Lower lobe of right lung (tissue), 2 donors: Measurements from ENCODE around the gene HSPB2. TPM values are rescaled to one million over a fixed set of nuclear protein-coding genes. Genes with fewer than 3 reads are reported as not detected.

ENCODE experiments used
- ATAC-seq, 2 donors: fragments of 200-7000 bp; cut with Tn5 transposase; one replicate each; pipeline ENCODE4 v1.9.1; 2020 to 2022; ENCODE audit warnings: mild to moderate bottlenecking in 2 of 2, moderate library complexity in 2 of 2
- DNase-seq: peaks from one replicate; pipeline ENCODE4 v3.0.0-alpha.2; 2020
- H3K27ac ChIP-seq: fragments of 200-600 bp; one replicate; pipeline ENCODE4 v1.8.0; 2022
- H3K27me3 ChIP-seq: fragments of 200-600 bp; one replicate; pipeline ENCODE4 v1.8.0; 2022; ENCODE audit warnings: low read depth
- H3K36me3 ChIP-seq: fragments of 200-600 bp; one replicate; pipeline ENCODE4 v1.8.0; 2022; ENCODE audit warnings: mild to moderate bottlenecking
- H3K4me1 ChIP-seq: fragments of 200-600 bp; one replicate; pipeline ENCODE4 v1.8.0; 2022
- H3K4me3 ChIP-seq: fragments of 200-600 bp; one replicate; pipeline ENCODE4 v1.8.0; 2022; ENCODE audit warnings: mild to moderate bottlenecking
- H3K9me3 ChIP-seq: fragments of 200-600 bp; one replicate; pipeline ENCODE4 v1.8.0; 2022
- CTCF ChIP-seq: fragments of 200-600 bp; IDR thresholded peaks from one replicate; pipeline ENCODE4 v1.8.0; 2022; ENCODE audit warnings: antibody characterized with exemption, mild to moderate bottlenecking
- intact Hi-C: fragments of 100-400 bp; cut with DNase I; formaldehyde crosslinking; loops from one replicate; pipeline ENCODE4 v1.11.0; 2022
- total RNA-seq: library from RNA; stranded (reverse); fragmentation: NEBNext Ultra II Directional; extraction: Animal tissue kit (Norgen Biotek cat#: 25700); gene quantifications from one replicate; pipeline ENCODE4 v1.2.1, GENCODE V29; 2021
- donor health status: DM: no; HTN: yes; CAD: no; lungs with severe emphysema.

HSPB2 gene
- total RNA-seq, 1 donor from 2014 or later, result 6.4 TPM

- intact Hi-C loops, result no loop called here
- Histone ChIP-seq H3K4me1 (no peaks in the 10 kb centered on the region), H3K27me3 (no peaks in the 10 kb centered on the region), H3K4me3 (no peak overlapping the region), H3K9me3 (no peaks in the 10 kb centered on the region), H3K36me3 (no peaks in the 10 kb centered on the region), H3K27ac (no peak overlapping the region)
- DNase-seq, result no peak
- TF ChIP-seq CTCF, result no peak
- ATAC-seq, result peak; percentile 30 to 79
These were observed 48.4 kb downstream of the HSPB2 start for GRCh38 chr11:111960916-111961315.

- intact Hi-C loops, result no loop called here
- peak in 1 of 2 donors; percentile 46 for ATAC-seq
- no peaks in the 10 kb centered on the region for H3K36me3 ChIP-seq
These were observed 49.1 kb downstream of the HSPB2 start for GRCh38 chr11:111961389-111962300.

More at GRCh38 chr11:111961389-111962300, 49.1 kb downstream of the HSPB2 start:
- H3K27me3 ChIP-seq, result no peaks in the 10 kb centered on the region
- H3K4me1 ChIP-seq, result no peaks in the 10 kb centered on the region
- TF ChIP-seq CTCF, result no peak
- no peak overlapping the region for H3K4me3 ChIP-seq
- no peak overlapping the region for H3K27ac ChIP-seq
- no peaks in the 10 kb centered on the region for H3K9me3 ChIP-seq
- DNase-seq, result no peak

Other genes with a start within 250 kb of the HSPB2 start
- gene PPP2R1B, start 146.3 kb upstream of the HSPB2 start, total RNA-seq, result 24.1 TPM
- 25.5 TPM for gene ALG9, start 41.2 kb upstream of the HSPB2 start, total RNA-seq
- 2.4 TPM for gene FDXACB1, start 33.6 kb upstream of the HSPB2 start, total RNA-seq
- 16.3 TPM for gene CFAP68, start 33.2 kb upstream of the HSPB2 start, total RNA-seq
- gene CRYAB, start 964 bp upstream of the HSPB2 start, total RNA-seq, result 72.5 TPM
- 14.6 TPM for gene C11orf52, start 6.2 kb downstream of the HSPB2 start, total RNA-seq
- gene DIXDC1, start 24.6 kb downstream of the HSPB2 start, total RNA-seq, result 13.2 TPM
- 26.1 TPM for gene DLAT, start 112.7 kb downstream of the HSPB2 start, total RNA-seq
- gene PIH1D2, start 161.3 kb downstream of the HSPB2 start, total RNA-seq, result 6.4 TPM
- gene NKAPD1, start 161.6 kb downstream of the HSPB2 start, total RNA-seq, result 20.6 TPM
- gene TIMM8B, start 174.0 kb downstream of the HSPB2 start, total RNA-seq, result 35.9 TPM
- 91.2 TPM for gene SDHD, start 174.1 kb downstream of the HSPB2 start, total RNA-seq